GM21447 (cell line): ENCODE results near the gene JRKL.

Experiments used
- ATAC-seq: cut with Tn5 transposase; IDR thresholded peaks from one replicate; pipeline ENCODE4 v1.9.1; 2021; ENCODE audit not compliant: unreplicated experiment

JRKL gene

GRCh38 chr11:96389720-96390487, at the start of gene JRKL, which contains the start of gene CCDC82:
TSS of gene JRKL (plus strand) at chr11:96390013. CDS start at chr11:96390650, 637 bp downstream.
TSS of gene CCDC82 (minus strand) at chr11:96389912. CDS start at chr11:96384747, 5,165 bp downstream.
- peak; percentile 92 for ATAC-seq

GRCh38 chr11:96340555-96340885, 49.3 kb upstream of the JRKL start:
- no peak for ATAC-seq

- peak; percentile 38 for ATAC-seq
Observed at GRCh38 chr11:96341211-96342013, 48.4 kb upstream of the JRKL start.

- no peak for ATAC-seq
Observed at GRCh38 chr11:96342014-96342960, 47.5 kb upstream of the JRKL start.

- peak; percentile 73 for ATAC-seq
Observed at GRCh38 chr11:96342961-96343711, 46.7 kb upstream of the JRKL start, which contains the start of gene MAML2. TSS of gene MAML2 (minus strand) at chr11:96343195. CDS start at chr11:96341895, 1,300 bp downstream.

GRCh38 chr11:96356848-96357247, 33.0 kb upstream of the JRKL start:
- no peak for ATAC-seq

GRCh38 chr11:96357794-96358193, 32.0 kb upstream of the JRKL start:
- no peak for ATAC-seq

- no peak for ATAC-seq
Observed at GRCh38 chr11:96358321-96358720, 31.5 kb upstream of the JRKL start.

GRCh38 chr11:96361778-96362177, 28.0 kb upstream of the JRKL start:
- no peak for ATAC-seq

GRCh38 chr11:96365493-96365892, 24.3 kb upstream of the JRKL start:
- no peak for ATAC-seq

GRCh38 chr11:96366024-96366423, 23.8 kb upstream of the JRKL start:
- ATAC-seq: no peak

GRCh38 chr11:96367342-96367741, 22.5 kb upstream of the JRKL start:
- no peak for ATAC-seq

GRCh38 chr11:96373826-96374225, 16.0 kb upstream of the JRKL start:
- ATAC-seq: no peak

GRCh38 chr11:96376796-96377195, 13.0 kb upstream of the JRKL start:
- no peak for ATAC-seq

- no peak for ATAC-seq
Observed at GRCh38 chr11:96384156-96384555, 5.7 kb upstream of the JRKL start.

- no peak for ATAC-seq
Observed at GRCh38 chr11:96385187-96385586, 4.6 kb upstream of the JRKL start.

- ATAC-seq: peak; percentile 50
Observed at GRCh38 chr11:96388891-96389719, 708 bp upstream of the JRKL start.

GRCh38 chr11:96390488-96390792, 627 bp downstream of the JRKL start:
- ATAC-seq: no peak

GRCh38 chr11:96391698-96392307, 2.0 kb downstream of the JRKL start:
- no peak for ATAC-seq
